GM19328 (cell line): Measurements from ENCODE around the gene HMGCS2.

Experiments used
- ATAC-seq: cut with Tn5 transposase; IDR thresholded peaks from one replicate; pipeline ENCODE4 v1.9.1; 2021; ENCODE audit warnings: mild to moderate bottlenecking, moderate library complexity; ENCODE audit not compliant: unreplicated experiment

Gene HMGCS2

GRCh38 chr1:119764220-119764619 is 4.5 kb downstream of the HMGCS2 start:
- no peak for ATAC-seq

- ATAC-seq: no peak
Observed at GRCh38 chr1:119762953-119763352, 5.8 kb downstream of the HMGCS2 start.

- ATAC-seq: no peak
Observed at GRCh38 chr1:119762409-119762808, 6.3 kb downstream of the HMGCS2 start.

GRCh38 chr1:119758584-119758983 is 10.1 kb downstream of the HMGCS2 start:
- ATAC-seq: no peak

- ATAC-seq: no peak
Observed at GRCh38 chr1:119752592-119752991, 16.1 kb downstream of the HMGCS2 start.

GRCh38 chr1:119748040-119748439 is 20.7 kb downstream of the HMGCS2 start:
- no peak for ATAC-seq

GRCh38 chr1:119747451-119747850 is 21.3 kb downstream of the HMGCS2 start:
- no peak for ATAC-seq

DNA sequence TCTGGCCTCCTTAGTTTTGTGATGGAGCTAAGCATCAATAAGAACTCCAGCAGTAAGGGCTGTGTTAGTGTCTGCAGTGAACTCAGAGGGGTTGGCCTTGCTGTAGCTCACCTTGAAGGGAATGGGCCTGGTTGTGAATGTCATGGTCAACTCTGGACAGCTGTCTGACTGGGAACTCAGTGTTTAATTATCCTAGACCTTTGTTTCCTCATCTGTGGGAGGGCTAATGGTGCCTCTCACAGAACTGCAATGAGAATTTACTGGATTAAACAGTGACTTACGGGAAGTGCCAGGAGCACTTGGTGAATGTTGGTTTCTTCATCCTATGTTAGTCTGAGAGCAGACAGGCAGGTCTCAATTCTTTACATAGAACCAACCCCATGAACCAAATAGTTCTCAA is 23.7 kb downstream of the HMGCS2 start:
- no peak for ATAC-seq

DNA sequence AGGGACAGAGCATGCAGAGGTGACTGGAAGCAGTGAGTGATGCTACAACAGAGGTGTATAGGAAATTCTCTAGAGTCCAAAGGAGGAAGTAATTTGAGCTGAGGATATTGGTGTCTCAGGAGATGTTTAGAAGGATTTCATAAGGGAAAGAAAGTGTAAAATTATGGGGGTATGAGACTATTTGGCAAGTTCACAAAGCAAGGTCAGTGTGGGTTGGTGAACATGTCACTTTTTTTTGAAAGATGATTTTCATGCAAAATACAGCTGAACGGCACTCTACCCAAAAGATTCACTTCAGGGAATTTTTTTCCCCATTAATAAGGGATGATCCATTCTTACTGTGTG is 24.1 kb downstream of the HMGCS2 start:
- ATAC-seq: no peak

GRCh38 chr1:119743776-119744597 is 24.7 kb downstream of the HMGCS2 start:
- peak; percentile 56 for ATAC-seq

DNA sequence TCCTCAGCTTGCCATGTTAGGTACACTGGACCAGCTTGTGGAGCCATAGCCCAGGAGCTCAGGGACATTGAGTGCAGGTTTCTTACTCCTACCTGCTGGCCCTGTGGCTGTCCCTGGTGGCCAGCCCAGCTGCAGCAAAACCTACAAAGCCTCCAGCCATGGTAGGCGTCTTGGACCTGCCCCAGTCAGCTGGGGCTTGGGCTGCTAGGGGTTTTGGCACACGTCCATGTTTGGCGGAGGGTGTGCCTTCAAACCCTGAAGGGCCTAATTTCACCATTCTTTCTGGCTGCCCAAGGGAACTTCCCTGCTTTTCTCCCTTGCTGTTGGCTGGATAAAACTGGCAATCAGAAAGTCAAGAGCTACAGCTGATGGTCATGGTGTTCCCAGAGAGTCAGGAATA is 25.4 kb downstream of the HMGCS2 start:
- no peak for ATAC-seq

DNA sequence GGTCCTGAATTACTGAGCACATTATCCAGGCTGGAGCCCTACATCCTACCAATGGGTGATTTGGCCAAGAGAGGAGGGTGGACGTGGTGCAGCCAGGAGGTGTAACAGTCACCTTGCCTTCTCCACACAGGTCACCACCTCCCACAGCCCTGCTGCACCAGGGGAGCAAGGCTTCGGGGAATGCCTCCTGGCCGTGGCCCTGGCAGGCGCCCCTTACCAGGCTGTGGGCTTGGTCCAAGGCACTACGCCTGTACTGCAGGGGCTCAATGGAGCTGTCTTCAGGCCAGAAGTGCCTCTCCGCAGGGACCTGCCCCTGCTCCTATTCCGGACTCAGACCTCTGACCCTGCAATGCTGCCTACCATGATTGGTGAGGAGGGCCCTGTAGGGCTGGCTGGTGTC is 26.0 kb downstream of the HMGCS2 start:
- ATAC-seq: no peak

GRCh38 chr1:119742202-119742601 is 26.5 kb downstream of the HMGCS2 start:
- no peak for ATAC-seq

DNA sequence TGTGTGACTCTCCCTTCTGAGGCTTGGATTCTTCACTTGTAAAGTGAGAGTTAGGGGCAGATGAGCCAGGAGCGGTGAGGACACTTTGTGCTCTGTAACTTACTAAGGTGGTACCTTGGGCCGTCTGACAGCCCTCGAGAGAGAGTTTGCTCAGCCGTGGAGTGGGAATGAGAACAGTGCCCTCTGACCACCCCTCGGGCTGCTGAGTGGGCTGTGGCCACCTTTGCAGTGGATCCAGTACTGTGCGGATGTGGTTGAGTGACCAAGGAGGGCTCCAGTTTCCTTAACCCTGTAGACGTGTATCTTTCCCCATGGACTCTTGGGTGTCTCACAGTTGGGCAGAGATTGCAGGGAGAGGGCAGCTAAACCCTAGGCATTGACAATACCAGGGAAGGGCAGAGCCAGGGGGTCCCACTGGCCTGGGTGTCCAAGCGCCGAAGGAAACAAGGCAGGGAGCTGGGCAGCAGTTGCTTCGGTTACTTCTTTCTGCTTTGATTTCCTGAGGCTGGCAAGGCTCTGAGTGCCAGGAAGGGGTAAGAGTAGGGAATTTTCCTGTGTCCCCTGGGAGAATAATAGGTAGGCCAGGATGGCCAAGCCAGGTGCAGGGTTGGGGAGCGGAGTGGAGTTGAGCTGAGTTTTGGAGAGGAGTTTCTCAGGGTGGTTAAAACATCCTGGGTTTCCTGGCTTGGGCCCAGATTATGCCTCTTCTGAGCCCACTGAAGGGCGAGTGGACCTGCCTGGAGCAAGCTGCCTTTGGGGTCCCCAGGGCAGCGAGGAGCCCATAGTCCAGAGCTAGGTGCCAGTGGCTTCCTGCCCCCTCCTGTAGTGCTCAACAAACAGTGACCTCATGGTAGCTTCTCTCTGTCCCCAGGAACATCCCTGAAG is 27.6 kb downstream of the HMGCS2 start:
- no peak for ATAC-seq

- ATAC-seq: no peak
Observed at GRCh38 chr1:119740261-119740660, 28.4 kb downstream of the HMGCS2 start.

GRCh38 chr1:119739150-119739549 is 29.6 kb downstream of the HMGCS2 start:
- no peak for ATAC-seq

GRCh38 chr1:119738100-119738720 is 30.5 kb downstream of the HMGCS2 start:
- ATAC-seq: no peak

DNA sequence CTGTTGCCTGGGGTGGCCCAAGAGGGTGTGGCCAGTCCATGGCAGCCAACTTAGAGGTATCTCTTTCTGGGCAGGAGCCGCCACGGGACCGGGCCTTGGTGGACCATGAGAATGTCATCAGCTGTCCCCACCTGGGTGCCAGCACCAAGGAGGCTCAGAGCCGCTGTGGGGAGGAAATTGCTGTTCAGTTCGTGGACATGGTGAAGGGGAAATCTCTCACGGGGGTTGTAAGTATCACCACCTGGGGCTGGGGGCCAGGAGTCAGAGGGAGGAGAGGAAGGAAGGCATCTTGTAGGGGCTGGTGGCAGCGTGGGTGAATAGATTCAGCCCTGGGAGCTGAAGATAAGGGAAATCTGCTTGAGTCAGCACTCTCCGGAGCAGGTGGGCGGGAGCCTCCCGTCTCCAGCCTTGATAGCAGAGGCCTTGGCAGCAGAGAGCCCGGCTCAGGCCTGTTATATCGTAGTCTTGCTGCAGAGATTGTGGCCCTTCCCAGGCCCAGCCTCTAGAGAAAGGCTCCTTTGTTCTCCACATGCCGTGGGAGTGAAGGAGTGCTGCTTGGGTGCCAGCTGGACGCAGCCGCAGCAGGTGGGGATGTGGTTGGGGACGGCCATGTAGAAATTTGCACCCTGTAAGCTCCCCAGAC is 31.5 kb downstream of the HMGCS2 start:
- ATAC-seq: no peak

DNA sequence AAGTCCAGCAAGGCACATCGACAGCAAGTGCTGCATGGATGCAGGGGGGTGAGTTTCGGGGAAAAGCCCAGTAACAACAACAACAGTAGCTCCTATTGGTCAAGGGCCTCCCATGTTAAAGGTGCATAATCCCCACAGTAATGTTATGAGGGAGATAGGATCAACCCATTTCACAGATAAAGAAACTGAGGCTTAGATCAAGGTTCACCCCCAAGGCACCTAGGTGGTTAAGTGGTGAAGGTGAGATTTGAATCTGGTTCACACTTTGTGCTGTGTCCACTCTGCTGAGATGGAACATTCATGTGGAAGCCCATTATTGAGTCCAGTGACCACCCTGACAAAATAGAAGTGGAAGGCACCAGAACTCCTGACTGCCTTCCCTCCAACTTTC is 32.1 kb downstream of the HMGCS2 start:
- no peak for ATAC-seq

- ATAC-seq: no peak
Observed at GRCh38 chr1:119735217-119735616, 33.5 kb downstream of the HMGCS2 start.

DNA sequence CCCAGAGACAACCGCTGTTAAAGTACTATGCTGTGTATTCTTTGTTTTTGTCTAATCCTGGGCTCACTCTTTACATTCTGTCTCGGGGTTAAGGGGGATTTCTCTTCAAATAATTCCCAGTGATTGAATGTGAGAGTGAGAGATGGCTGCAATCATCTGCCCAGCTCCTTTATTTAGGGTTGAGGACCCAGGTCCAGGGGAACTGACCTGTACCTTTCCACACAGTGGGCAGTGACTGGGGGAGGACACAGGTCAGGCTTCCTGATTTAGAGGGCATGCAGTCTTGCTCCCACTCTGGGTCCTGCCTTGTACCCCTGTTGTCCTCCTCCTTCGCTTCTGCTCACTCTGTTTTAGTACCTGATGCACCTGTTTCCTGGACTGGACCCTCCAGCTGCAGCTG is 35.0 kb downstream of the HMGCS2 start:
- no peak for ATAC-seq
